Measurements from ENCODE around the gene ALCAM. TPM values are rescaled to one million over a fixed set of nuclear protein-coding genes. Genes with fewer than 3 reads are reported as not detected.
"Not testable (repeated sequence)": the region's sequence is repeated elsewhere in the genome, so short reads cannot be mapped to it uniquely, and the experiment has no call there.

ALCAM gene
- total RNA-seq, 2 experiments from 2014 or later: 20.9 to 21.7 TPM

DNA sequence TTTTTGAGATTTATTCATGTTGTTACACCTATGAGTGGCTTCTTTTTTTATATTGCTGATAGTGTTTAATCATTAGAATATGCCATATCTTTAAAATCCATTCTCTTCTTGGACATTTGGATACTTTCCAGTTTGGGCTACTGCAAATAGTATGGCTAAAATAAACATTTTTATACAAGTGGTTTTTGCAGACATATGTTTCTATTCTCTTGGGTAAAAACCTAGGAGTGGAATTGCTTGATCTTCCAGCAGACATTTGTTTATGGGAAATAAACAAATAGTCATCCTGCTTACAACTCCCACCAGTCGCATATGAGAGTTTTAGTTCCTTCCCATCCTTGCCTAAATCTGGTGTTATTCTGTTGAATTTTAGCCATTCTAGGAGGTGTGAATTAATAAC is 193.1 kb downstream of the ALCAM start:
- H3K9me3 Mint-ChIP-seq: no peaks in the 10 kb centered on the region
- H3K4me3 Mint-ChIP-seq: no peak overlapping the region
- no peak for DNase-seq
- no peaks in the 10 kb centered on the region for H3K27me3 Mint-ChIP-seq
- H3K36me3 Mint-ChIP-seq: peaks cover 6% of the 10 kb centered on the region
- H3K27ac Mint-ChIP-seq: no peak overlapping the region
- no peaks in the 10 kb centered on the region for H3K4me1 Mint-ChIP-seq

DNA sequence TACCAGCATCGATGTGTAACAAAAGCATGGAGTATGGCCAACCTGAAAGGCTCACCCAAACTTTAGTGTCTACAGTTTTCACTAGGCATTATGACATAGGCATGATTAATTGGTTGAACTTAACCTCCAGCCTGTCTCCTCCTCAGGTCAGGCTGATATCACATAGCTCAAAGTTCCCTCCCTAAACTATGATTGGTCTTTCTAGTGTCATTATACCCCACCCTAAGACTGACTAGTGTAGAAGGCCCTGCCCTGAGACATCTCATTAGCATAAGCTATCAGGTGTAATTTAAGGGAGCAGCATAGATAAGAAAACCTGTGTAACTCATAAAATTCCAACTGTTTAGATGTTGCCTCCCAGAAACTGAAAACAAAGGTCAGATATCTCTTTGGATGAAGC is 195.2 kb downstream of the ALCAM start:
- Mint-ChIP-seq H3K36me3 (peaks cover 12% of the 10 kb centered on the region), H3K4me1 (no peaks in the 10 kb centered on the region), H3K27ac (no peak overlapping the region), H3K9me3 (no peaks in the 10 kb centered on the region), H3K27me3 (no peaks in the 10 kb centered on the region), H3K4me3 (no peak overlapping the region)
- no peak for DNase-seq

DNA sequence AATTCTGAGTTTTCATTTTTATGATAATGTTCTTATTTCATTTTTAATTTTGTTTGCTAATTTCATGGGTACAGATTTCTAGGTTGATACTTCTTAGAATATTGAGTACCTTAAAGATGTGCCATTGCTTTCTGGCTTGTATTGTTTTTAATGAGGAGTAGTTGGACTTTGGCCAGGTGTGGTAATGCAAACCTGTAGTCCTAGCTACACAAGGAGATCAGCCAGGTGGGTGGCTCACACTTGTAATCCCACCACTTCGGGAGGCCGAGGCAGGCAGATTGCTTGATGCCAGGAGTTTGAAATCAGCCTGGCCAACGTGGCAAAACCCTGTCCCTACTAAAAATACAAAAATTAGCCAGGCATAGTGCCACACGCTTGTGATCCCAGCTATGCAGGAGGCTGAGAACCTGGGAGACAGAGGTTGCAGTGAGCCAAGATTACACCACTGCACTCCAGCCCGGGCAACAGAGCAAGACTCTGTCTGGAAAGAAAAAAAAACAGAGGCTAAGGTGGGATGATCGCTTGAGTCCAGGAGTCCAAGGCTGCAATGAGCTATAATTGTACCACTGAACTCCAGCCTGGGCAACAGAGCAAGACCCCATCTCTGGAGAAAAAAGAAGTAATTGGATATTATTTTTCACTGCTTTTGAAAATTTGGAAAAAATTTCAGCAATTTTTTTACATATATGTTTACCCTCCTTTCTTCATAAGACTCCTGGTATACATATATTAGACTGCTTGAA is 198.0 kb downstream of the ALCAM start:
- Mint-ChIP-seq H3K4me3 (no peak overlapping the region), H3K4me1 (no peaks in the 10 kb centered on the region), H3K27me3 (no peaks in the 10 kb centered on the region), H3K27ac (no peak overlapping the region), H3K9me3 (no peaks in the 10 kb centered on the region), H3K36me3 (peaks cover 11% of the 10 kb centered on the region)
- DNase-seq: no peak

DNA sequence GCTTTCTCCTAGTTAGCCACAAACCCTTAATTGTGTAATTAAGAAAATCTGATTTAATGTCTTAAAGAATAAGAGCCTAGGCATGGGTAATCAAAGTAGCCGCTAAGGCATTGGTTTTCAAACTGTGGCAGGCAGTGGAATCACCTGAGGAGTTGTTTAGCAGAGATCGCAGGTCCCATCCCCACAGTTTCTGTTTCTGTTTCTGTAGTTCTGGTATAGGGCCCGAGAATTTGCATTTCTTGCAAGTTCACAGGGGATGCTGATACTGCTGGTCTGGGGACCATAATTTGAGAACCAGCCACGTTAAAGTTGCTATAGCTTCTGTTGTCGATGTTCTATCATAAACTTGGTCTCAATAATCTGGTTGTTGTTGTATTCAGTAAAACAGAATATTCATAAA is 204.3 kb downstream of the ALCAM start:
- Mint-ChIP-seq H3K27me3 (no peaks in the 10 kb centered on the region), H3K27ac (no peak overlapping the region), H3K36me3 (peaks cover 9% of the 10 kb centered on the region), H3K4me1 (no peaks in the 10 kb centered on the region), H3K9me3 (no peaks in the 10 kb centered on the region), H3K4me3 (no peak overlapping the region)
- DNase-seq: no peak

DNA sequence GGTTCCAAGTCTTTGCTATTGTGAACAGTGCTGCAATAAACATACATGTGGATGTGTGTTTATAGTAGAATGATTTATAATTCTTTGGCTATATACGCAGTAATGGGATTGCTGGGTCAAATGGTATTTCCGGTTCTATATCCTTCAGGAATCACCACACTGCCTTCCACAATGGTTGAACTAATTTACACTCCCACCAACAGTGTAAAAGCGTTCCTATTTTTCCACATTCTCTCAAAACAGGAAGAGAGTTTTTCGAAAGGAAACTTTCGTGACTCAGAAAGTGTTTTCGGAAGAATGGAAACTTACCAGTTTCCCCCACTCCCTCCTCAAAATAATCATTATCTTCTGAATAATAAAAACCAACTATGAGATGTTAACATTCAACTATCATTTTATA is 205.8 kb downstream of the ALCAM start:
- Mint-ChIP-seq H3K27ac (no peak overlapping the region), H3K4me1 (no peaks in the 10 kb centered on the region), H3K4me3 (no peak overlapping the region), H3K36me3 (peaks cover 6% of the 10 kb centered on the region), H3K27me3 (no peaks in the 10 kb centered on the region), H3K9me3 (no peaks in the 10 kb centered on the region)
- no peak for DNase-seq

DNA sequence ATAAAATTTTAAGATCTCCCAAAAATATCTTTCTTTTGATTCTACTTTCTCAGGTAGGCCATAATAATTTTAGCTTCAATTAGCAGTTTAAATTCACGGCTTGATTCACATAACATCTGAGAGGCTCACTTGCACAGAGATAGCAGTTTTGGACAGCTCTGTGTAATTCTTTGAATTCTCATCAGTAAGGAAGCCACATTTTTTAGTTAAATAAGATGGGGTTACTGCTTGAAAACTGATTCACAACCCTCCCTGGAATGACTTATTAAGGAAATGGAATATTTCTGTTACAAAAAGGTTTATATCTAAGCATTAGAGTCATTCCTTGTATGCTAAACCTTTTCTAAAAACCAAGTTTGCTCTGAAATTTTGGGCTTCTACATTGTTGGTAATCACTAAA is 212.7 kb downstream of the ALCAM start:
- DNase-seq: no peak
- Mint-ChIP-seq H3K9me3 (no peaks in the 10 kb centered on the region), H3K4me3 (no peak overlapping the region), H3K4me1 (no peaks in the 10 kb centered on the region), H3K36me3 (no peaks in the 10 kb centered on the region), H3K27me3 (no peaks in the 10 kb centered on the region), H3K27ac (no peak overlapping the region)

DNA sequence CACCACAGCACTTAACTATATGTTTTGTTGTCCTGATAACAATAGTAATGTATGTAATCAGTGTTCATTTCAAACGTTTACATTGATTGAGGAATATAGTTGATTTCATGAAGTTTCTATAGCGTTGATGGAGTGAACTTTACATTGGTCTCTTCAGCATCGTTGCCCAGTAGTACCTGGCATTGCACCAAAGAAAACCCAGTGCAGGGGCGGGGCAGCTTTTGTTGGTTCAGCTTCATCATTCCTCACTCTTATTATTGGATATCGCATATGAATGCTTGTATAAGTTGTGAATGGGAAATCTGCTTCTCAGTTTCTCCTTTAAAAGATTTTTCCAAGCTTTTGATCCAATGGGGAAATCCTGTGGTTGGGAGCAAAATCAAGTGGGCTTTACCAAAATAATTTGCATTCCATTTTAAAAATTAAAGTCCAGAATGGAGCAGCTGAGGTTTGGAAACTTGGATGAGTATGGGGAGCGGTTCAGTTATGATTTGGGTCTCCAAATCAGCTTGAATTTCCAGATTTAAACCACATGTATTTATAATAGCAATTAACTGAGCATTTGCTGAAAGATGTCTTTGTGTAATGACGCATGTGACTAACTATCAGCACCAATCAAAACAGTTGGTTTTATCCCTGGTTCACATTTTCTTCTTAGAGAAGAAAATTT is 213.7 kb downstream of the ALCAM start:
- DNase-seq: no peak
- Mint-ChIP-seq H3K36me3 (no peaks in the 10 kb centered on the region), H3K4me1 (no peaks in the 10 kb centered on the region), H3K27me3 (no peaks in the 10 kb centered on the region), H3K9me3 (no peaks in the 10 kb centered on the region), H3K4me3 (no peak overlapping the region), H3K27ac (no peak overlapping the region)

DNA sequence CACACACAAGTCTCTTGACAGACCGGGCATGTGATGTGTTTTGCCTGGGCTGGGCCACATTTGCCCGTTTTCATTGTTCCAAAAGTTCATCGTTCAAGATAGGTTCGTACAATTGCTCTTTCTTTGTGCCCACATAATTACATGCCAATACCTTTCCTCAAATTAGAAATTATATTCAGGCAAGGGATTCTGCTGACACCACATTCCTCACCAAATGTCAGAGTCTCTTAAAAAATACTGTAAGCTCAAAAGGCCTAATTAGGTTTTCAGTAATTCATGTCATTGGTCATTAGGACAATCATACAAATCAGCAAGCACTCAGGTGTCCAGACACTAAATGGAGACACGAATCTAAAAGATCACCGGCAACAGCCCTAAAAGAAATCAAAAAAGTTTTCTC is 215.3 kb downstream of the ALCAM start:
- no peak for DNase-seq
- Mint-ChIP-seq H3K27ac (no peak overlapping the region), H3K4me1 (no peaks in the 10 kb centered on the region), H3K4me3 (no peak overlapping the region), H3K36me3 (no peaks in the 10 kb centered on the region), H3K9me3 (no peaks in the 10 kb centered on the region), H3K27me3 (no peaks in the 10 kb centered on the region)

DNA sequence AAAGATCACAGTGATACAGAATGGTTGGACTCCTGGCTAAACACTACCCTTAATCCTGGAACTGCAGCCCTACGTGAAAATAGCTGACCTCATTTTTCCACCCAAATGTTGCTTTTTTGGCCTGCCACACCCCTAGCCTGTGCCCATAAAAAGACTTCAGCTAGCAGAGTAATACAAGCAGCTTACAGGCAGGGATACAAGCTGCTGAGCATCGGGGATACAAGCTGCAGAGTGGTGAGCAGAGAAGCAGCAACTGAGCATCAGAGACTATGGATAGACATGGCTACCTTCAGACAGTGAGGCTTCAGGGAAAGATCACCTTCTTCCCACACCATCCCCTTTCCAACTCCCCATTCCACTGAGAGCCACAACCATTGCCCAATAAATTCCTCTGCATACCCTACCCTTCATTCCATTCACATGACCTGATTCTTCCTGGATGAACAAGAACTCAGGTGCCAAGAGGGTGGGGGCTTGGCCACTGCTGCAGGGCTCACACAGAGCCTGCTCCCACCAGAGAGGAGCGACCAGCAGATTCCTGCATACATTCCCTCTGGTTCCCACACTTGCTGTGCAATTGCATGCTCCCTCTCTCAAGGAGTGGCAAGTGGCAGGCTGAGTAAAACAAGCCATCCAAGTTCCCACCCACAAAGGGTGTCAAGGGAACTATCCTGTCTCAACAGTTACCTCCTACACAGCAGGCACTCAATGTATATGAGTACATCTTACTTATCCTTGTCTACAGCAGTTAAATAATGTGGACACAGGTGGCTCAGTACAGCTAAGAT is 217.5 kb downstream of the ALCAM start:
- H3K27me3 Mint-ChIP-seq: no peaks in the 10 kb centered on the region
- no peaks in the 10 kb centered on the region for H3K4me1 Mint-ChIP-seq
- no peak for DNase-seq
- H3K4me3 Mint-ChIP-seq: no peak overlapping the region
- no peak overlapping the region for H3K27ac Mint-ChIP-seq
- no peaks in the 10 kb centered on the region for H3K9me3 Mint-ChIP-seq
- no peaks in the 10 kb centered on the region for H3K36me3 Mint-ChIP-seq

DNA sequence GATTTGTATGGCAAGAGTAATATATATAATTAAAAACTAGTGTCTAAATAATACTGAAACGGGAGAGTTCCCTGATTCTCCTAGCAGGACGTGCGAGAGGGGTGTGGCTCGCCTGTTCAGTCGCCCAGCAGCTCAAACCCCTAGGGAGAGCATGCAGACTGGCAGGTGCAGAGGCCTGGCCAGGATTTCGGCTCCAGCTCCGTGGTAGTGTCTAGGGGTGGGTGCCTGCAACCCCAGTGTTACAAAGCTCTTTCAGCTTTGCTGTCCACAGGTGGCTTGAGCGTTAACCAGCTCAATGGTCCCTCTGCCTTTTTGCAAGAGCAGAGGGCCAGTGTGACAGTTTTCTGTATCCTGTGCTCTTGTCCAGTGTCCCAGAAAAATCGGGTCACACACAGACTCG is 226.6 kb downstream of the ALCAM start:
- no peak for DNase-seq
- Mint-ChIP-seq H3K9me3 (no peaks in the 10 kb centered on the region), H3K27ac (no peak overlapping the region), H3K4me1 (peaks cover 8% of the 10 kb centered on the region), H3K36me3 (no peaks in the 10 kb centered on the region), H3K4me3 (no peak overlapping the region), H3K27me3 (no peaks in the 10 kb centered on the region)

DNA sequence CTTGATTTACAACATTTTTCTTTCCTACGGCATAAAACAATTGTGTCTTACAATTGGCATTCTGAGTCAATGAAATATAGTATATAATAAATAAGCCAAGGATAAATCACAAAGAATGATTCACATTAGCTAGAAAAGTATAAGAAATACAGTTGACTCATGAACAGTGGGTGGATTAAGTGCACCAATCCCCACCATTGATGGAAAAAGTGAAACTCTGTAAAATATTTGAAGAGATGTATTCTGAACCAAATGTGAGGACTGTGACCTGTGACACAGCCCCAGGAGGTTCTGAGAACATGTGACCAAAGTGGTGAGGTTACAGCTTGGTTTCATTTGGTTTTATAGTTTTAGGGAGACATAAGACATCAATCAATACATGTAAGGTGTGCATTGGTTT is 227.5 kb downstream of the ALCAM start:
- peaks cover 8% of the 10 kb centered on the region for H3K4me1 Mint-ChIP-seq
- H3K4me3 Mint-ChIP-seq: no peak overlapping the region
- H3K27ac Mint-ChIP-seq: no peak overlapping the region
- H3K27me3 Mint-ChIP-seq: no peaks in the 10 kb centered on the region
- no peaks in the 10 kb centered on the region for H3K9me3 Mint-ChIP-seq
- DNase-seq: no peak
- no peaks in the 10 kb centered on the region for H3K36me3 Mint-ChIP-seq

DNA sequence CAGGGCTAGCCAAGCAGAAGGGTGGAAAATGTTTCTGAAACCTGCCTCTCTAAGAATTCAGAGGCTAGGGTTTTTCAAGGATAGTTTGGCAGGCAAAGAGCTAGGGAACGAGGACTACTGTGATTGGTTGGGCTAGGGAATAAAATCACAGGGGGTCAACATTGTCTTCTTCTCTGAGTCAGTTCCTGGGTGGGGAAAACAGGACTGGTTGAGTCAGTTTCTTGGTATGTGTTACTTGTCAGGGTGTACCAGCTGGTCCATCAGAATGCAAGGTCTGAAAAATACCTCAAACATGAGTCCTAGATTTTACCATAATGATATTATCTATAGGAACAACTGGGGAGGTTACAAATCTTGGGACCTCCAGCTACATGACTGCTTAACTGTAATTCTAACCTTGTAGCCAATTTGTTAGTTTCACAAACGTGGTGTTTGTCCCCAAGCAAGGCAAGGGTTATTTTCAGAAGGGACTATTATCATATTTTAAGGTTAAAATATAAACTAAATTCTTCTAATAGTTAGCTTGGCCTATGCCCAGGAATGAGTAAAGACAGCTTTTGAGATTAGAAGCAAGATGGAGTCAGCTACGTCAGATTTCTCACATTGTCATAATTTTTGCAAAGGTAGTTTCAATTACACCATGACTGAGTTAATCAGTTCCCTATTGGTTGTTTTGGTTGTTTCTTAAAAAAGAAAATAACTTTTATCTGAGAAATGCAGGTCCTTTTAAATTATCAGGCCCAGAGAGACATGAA is 231.5 kb downstream of the ALCAM start:
- DNase-seq: no peak
- Mint-ChIP-seq H3K4me3 (no peak overlapping the region), H3K27me3 (no peaks in the 10 kb centered on the region), H3K27ac (no peak overlapping the region), H3K4me1 (peaks cover 8% of the 10 kb centered on the region), H3K36me3 (no peaks in the 10 kb centered on the region), H3K9me3 (no peaks in the 10 kb centered on the region)

DNA sequence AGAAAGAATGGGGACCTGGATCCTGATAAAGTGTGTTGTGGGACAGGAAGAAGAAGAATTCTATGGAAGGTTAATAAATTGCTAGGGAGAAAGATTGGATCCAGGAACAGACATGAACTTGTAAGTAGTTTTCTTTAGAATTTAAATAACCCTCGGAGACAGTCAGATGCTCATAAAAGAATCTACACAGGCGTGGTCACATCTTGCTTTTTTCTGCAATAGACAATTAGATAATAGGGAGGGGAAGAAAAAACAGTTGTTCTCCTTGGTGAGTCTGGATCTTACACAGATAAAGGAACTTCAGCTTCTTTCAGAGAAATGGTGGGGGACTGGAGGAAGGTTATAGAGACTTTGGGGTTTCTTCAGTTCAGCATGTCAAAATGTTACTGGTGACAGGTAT is 232.6 kb downstream of the ALCAM start:
- no peak for DNase-seq
- Mint-ChIP-seq H3K9me3 (no peaks in the 10 kb centered on the region), H3K4me3 (no peak overlapping the region), H3K27me3 (no peaks in the 10 kb centered on the region), H3K4me1 (peaks cover 4% of the 10 kb centered on the region), H3K27ac (no peak overlapping the region), H3K36me3 (no peaks in the 10 kb centered on the region)

DNA sequence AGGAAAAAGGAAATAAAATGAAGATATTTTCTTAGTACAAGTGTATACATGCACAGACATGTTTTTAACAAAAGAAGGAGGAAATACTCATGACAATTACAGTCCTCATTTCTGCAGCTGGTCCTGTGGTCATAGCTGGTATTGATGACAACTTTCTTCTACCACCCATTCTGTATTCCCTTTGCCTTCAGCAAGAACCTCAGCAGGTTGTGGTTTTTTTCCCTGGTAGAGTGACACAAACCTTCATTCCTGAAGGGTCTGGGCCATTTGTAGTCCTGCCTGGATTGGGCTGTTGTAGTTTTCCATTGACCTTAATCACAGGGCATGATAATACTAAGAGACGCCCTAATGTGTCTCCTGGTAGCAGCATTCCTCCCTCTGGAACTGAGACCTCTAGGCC is 235.0 kb downstream of the ALCAM start:
- H3K4me3 Mint-ChIP-seq, H3K4me1 Mint-ChIP-seq, H3K27ac Mint-ChIP-seq, DNase-seq, H3K27me3 Mint-ChIP-seq, H3K9me3 Mint-ChIP-seq, H3K36me3 Mint-ChIP-seq: not testable (repeated sequence)

DNA sequence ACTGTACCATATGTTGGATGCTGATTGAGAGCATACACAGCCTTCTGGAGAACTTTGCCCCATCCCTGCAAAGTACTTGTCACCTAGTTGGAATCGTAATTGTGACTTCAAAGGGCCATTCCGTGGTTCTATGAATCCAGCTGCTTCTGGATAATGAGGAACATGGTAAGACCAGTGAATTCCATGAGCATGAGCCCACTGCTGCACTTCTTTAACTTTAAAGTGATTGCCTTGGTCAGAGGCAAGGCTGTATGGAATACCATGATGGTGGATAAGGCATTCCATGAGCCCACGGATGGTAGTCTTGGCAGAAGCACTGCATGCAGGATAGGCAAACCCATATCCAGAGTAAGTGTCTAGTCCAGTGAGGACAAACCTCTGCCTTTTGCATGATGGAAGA is 235.6 kb downstream of the ALCAM start:
- H3K27me3 Mint-ChIP-seq, H3K9me3 Mint-ChIP-seq, H3K36me3 Mint-ChIP-seq, H3K4me3 Mint-ChIP-seq, H3K27ac Mint-ChIP-seq, DNase-seq, H3K4me1 Mint-ChIP-seq: not testable (repeated sequence)
